ENCODE measurements around the gene SEC16B.

Gene SEC16B

DNA sequence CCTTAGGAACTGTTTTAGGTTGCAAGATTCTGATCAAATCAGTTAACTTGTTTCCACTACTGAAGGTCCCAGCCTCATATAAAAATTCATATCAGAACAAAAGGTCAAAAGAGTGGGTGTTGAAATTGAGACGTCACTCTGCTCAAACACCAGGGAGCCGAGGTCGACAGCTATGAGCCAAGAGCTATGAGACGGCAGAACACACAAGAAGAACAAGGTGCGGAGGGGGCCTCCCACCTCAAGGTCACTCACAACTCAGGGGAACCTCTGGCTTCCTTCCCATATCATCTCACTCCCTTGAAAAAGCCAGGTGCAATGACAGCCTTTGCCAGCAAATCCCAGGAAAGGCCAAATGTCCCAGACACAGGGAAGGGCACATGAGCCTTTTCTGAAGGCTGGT is 749 bp downstream of the SEC16B start:
- no peaks in the 10 kb centered on the region for H3F3A ChIP-seq (ENCODE audit: control insufficient read depth, insufficient read depth)

DNA sequence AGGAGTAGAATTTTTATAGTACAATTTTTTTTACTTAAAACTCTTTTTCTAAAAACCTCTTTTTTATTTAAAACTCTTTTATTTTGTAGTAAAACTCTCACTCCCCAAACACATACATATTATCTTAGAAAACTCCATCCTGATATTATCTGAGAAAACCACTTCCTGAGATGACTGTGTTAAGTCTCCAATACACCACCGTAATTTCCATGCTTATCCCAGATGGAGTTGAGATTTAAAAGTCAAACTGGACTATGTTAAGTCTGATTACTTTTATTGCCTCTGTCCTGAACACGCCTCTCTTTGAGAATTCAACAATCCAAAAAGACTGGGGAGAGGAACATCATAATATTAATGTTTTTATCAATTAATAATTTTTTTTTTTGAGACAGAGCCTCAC is 3.7 kb downstream of the SEC16B start:
- no peaks in the 10 kb centered on the region for H3K9me3 ChIP-seq (ENCODE audit: control insufficient read depth, insufficient read depth, low read length)
- no peaks in the 10 kb centered on the region for H3K9me2 ChIP-seq (replicated peaks; ENCODE audit: control insufficient read depth, low read length)
- no peak overlapping the region for H3K4me2 ChIP-seq (ENCODE audit: low read length)
- no peaks in the 10 kb centered on the region for H4K20me1 ChIP-seq (ENCODE audit: control insufficient read depth, insufficient read depth, low read depth, low read length)
- no peaks in the 10 kb centered on the region for H3K36me3 ChIP-seq (ENCODE audit: control insufficient read depth, low read length)
- H3F3A ChIP-seq (ENCODE audit: control insufficient read depth, insufficient read depth) = no peaks in the 10 kb centered on the region
- H3K4me1 ChIP-seq (ENCODE audit: control insufficient read depth, low read length) = no peaks in the 10 kb centered on the region
- no peaks in the 10 kb centered on the region for H3K79me2 ChIP-seq (ENCODE audit: control insufficient read depth, low read length)
- H3K4me3 ChIP-seq (ENCODE audit: low read length) = no peak overlapping the region
- H3K27ac ChIP-seq (ENCODE audit: low read depth, low read length) = no peak overlapping the region
- no peak for TF ChIP-seq EZH2phosphoT487 (IDR thresholded peaks at IDR 0.05; ENCODE audit: borderline replicate concordance, low read length)
- TF ChIP-seq, protein P1, sequence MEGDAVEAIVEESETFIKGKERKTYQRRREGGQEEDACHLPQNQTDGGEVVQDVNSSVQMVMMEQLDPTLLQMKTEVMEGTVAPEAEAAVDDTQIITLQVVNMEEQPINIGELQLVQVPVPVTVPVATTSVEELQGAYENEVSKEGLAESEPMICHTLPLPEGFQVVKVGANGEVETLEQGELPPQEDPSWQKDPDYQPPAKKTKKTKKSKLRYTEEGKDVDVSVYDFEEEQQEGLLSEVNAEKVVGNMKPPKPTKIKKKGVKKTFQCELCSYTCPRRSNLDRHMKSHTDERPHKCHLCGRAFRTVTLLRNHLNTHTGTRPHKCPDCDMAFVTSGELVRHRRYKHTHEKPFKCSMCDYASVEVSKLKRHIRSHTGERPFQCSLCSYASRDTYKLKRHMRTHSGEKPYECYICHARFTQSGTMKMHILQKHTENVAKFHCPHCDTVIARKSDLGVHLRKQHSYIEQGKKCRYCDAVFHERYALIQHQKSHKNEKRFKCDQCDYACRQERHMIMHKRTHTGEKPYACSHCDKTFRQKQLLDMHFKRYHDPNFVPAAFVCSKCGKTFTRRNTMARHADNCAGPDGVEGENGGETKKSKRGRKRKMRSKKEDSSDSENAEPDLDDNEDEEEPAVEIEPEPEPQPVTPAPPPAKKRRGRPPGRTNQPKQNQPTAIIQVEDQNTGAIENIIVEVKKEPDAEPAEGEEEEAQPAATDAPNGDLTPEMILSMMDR (IDR thresholded peaks at IDR 0.05; ENCODE audit: low read depth, low read length, poor library complexity, severe bottlenecking) = no peak
- H3K27me3 ChIP-seq (ENCODE audit: control insufficient read depth, low read length) = no peaks in the 10 kb centered on the region

More for the DNA sequence above, 749 bp downstream of the SEC16B start:
- Histone ChIP-seq H3K27me3 (ENCODE audit: control insufficient read depth, low read length) (no peaks in the 10 kb centered on the region), H3K36me3 (ENCODE audit: control insufficient read depth, low read length) (no peaks in the 10 kb centered on the region), H3K9me2 (replicated peaks; ENCODE audit: control insufficient read depth, low read length) (no peaks in the 10 kb centered on the region), H3K9me3 (ENCODE audit: control insufficient read depth, insufficient read depth, low read length) (no peaks in the 10 kb centered on the region), H3K4me2 (ENCODE audit: low read length) (no peak overlapping the region), H3K4me3 (ENCODE audit: low read length) (no peak overlapping the region), H4K20me1 (ENCODE audit: control insufficient read depth, insufficient read depth, low read depth, low read length) (no peaks in the 10 kb centered on the region), H3K4me1 (ENCODE audit: control insufficient read depth, low read length) (no peaks in the 10 kb centered on the region), H3K79me2 (ENCODE audit: control insufficient read depth, low read length) (no peaks in the 10 kb centered on the region), H3K27ac (ENCODE audit: low read depth, low read length) (no peak overlapping the region)
- no peak for TF ChIP-seq EZH2phosphoT487 (IDR thresholded peaks at IDR 0.05; ENCODE audit: borderline replicate concordance, low read length)
- TF ChIP-seq, protein P1 (IDR thresholded peaks at IDR 0.05; ENCODE audit: low read depth, low read length, poor library complexity, severe bottlenecking) = no peak

DNA sequence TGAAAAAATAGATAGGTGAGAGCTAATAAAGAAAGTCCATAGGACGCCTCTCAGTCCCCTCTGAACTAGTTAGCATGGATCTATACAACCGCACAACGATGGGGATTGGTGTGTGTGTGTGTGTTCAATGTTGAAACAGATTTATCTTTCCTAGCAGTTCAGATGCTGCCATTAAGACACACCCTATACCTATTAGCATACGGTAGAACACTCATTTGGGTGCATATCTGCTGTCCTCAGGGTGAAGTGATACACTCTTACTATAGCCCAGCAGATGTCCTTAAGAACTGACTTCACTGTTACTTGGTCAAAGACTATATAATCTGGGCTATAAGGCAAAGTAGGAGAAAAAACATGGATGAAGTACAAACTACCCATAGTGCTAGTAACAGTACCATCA is 4.6 kb downstream of the SEC16B start:
- Histone ChIP-seq H3F3A (ENCODE audit: control insufficient read depth, insufficient read depth) (no peaks in the 10 kb centered on the region), H3K79me2 (ENCODE audit: control insufficient read depth, low read length) (no peaks in the 10 kb centered on the region), H3K4me1 (ENCODE audit: control insufficient read depth, low read length) (no peaks in the 10 kb centered on the region), H3K27me3 (ENCODE audit: control insufficient read depth, low read length) (no peaks in the 10 kb centered on the region), H3K9me3 (ENCODE audit: control insufficient read depth, insufficient read depth, low read length) (no peaks in the 10 kb centered on the region), H3K36me3 (ENCODE audit: control insufficient read depth, low read length) (no peaks in the 10 kb centered on the region), H3K4me2 (ENCODE audit: low read length) (no peak overlapping the region), H3K4me3 (ENCODE audit: low read length) (no peak overlapping the region), H3K9me2 (replicated peaks; ENCODE audit: control insufficient read depth, low read length) (no peaks in the 10 kb centered on the region), H4K20me1 (ENCODE audit: control insufficient read depth, insufficient read depth, low read depth, low read length) (no peaks in the 10 kb centered on the region), H3K27ac (ENCODE audit: low read depth, low read length) (no peak overlapping the region)
- TF ChIP-seq, protein P1 (IDR thresholded peaks at IDR 0.05; ENCODE audit: low read depth, low read length, poor library complexity, severe bottlenecking) = no peak
- TF ChIP-seq EZH2phosphoT487 (IDR thresholded peaks at IDR 0.05; ENCODE audit: borderline replicate concordance, low read length) = no peak

DNA sequence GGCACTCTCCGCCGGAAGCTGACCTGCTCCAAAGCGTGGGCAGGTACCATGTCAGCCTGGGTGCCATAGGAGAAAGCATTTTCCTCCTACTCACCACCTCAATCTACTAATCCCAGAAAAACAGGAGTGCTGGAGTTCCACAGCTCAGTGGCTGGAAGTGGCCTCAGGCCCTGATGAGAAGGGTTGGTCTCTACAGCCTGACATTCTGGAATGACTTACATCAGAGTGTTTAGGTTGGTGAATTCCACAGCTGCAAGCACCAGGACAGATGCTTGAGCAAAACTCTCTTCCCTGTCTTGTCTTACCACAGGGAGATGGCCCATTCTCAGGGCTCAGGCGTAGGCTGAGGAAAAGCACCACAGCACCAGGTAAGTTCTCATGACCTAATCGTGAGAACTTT is 5.5 kb downstream of the SEC16B start:
- Histone ChIP-seq H3K9me3 (ENCODE audit: control insufficient read depth, insufficient read depth, low read length) (no peaks in the 10 kb centered on the region), H3K4me1 (ENCODE audit: control insufficient read depth, low read length) (no peaks in the 10 kb centered on the region), H4K20me1 (ENCODE audit: control insufficient read depth, insufficient read depth, low read depth, low read length) (no peaks in the 10 kb centered on the region), H3K36me3 (ENCODE audit: control insufficient read depth, low read length) (no peaks in the 10 kb centered on the region), H3F3A (ENCODE audit: control insufficient read depth, insufficient read depth) (no peaks in the 10 kb centered on the region), H3K79me2 (ENCODE audit: control insufficient read depth, low read length) (no peaks in the 10 kb centered on the region), H3K4me3 (ENCODE audit: low read length) (no peak overlapping the region), H3K27me3 (ENCODE audit: control insufficient read depth, low read length) (no peaks in the 10 kb centered on the region), H3K9me2 (replicated peaks; ENCODE audit: control insufficient read depth, low read length) (no peaks in the 10 kb centered on the region), H3K4me2 (ENCODE audit: low read length) (no peak overlapping the region), H3K27ac (ENCODE audit: low read depth, low read length) (no peak overlapping the region)
- TF ChIP-seq EZH2phosphoT487 (IDR thresholded peaks at IDR 0.05; ENCODE audit: borderline replicate concordance, low read length) = no peak
- TF ChIP-seq, protein P1 (IDR thresholded peaks at IDR 0.05; ENCODE audit: low read depth, low read length, poor library complexity, severe bottlenecking) = no peak

Data from DOHH2 (cell line).